ENCODE measurements around the gene TCF4.

TCF4 gene

GRCh38 chr18:55265130-55265675 is 322.8 kb downstream of the TCF4 start:
- DNase-seq = no peak
- intact Hi-C loops (cut with DNase I) = no loop called here

- intact Hi-C loops (cut with DNase I) = no loop called here
- DNase-seq = no peak
Measured at GRCh38 chr18:55264108-55264507, 323.9 kb downstream of the TCF4 start.

GRCh38 chr18:55262021-55262560 is 325.9 kb downstream of the TCF4 start:
- DNase-seq = no peak
- intact Hi-C loops (cut with DNase I) = no loop called here

- intact Hi-C loops (cut with DNase I) = no loop called here
- DNase-seq = no peak
Measured at GRCh38 chr18:55261253-55261652, 326.7 kb downstream of the TCF4 start.

- no peak for DNase-seq
- intact Hi-C loops (cut with DNase I) = no loop called here
Measured at GRCh38 chr18:55258088-55258487, 329.9 kb downstream of the TCF4 start.

GRCh38 chr18:55256929-55257289 is 331.1 kb downstream of the TCF4 start:
- DNase-seq = no peak
- intact Hi-C loops (cut with DNase I) = no loop called here

GRCh38 chr18:55256226-55256928 is 331.6 kb downstream of the TCF4 start:
- DNase-seq = no peak
- intact Hi-C loops (cut with DNase I) = no loop called here

- DNase-seq = no peak
- intact Hi-C loops (cut with DNase I) = no loop called here
Measured at GRCh38 chr18:55253814-55254213, 334.2 kb downstream of the TCF4 start.

- DNase-seq = no peak
- intact Hi-C loops (cut with DNase I) = no loop called here
Measured at GRCh38 chr18:55252901-55253300, 335.1 kb downstream of the TCF4 start.

- intact Hi-C loops (cut with DNase I) = no loop called here
- DNase-seq = no peak
Measured at GRCh38 chr18:55252053-55252675, 335.8 kb downstream of the TCF4 start.

- intact Hi-C loops (cut with DNase I) = no loop called here
Measured at GRCh38 chr18:55251254-55251971, 336.6 kb downstream of the TCF4 start.

GRCh38 chr18:55250768-55251173 is 337.2 kb downstream of the TCF4 start:
- intact Hi-C loops (cut with DNase I) = no loop called here
- DNase-seq = no peak

More at GRCh38 chr18:55251254-55251971, 336.6 kb downstream of the TCF4 start:
- DNase-seq = no peak

- intact Hi-C loops (cut with DNase I) = loop anchor here (10.0 kb wide), 1 partner anchor 45 kb away; no protein-coding TSS in a partner anchor
- DNase-seq = no peak
Measured at GRCh38 chr18:55249550-55249949, 338.4 kb downstream of the TCF4 start.

GRCh38 chr18:55248495-55248894 is 339.5 kb downstream of the TCF4 start:
- intact Hi-C loops (cut with DNase I) = loop anchor here (10.0 kb wide), 1 partner anchor 46 kb away; no protein-coding TSS in a partner anchor
- DNase-seq = no peak

- DNase-seq = no peak
- intact Hi-C loops (cut with DNase I) = loop anchor here (10.0 kb wide), 1 partner anchor 48 kb away; no protein-coding TSS in a partner anchor
Measured at GRCh38 chr18:55247032-55247431, 341.0 kb downstream of the TCF4 start.

- DNase-seq = no peak
- intact Hi-C loops (cut with DNase I) = loop anchor here (10.0 kb wide), 1 partner anchor 49 kb away; no protein-coding TSS in a partner anchor
Measured at GRCh38 chr18:55246278-55246677, 341.7 kb downstream of the TCF4 start.

GRCh38 chr18:55245211-55245614 is 342.8 kb downstream of the TCF4 start:
- intact Hi-C loops (cut with DNase I) = loop anchor here (10.0 kb wide), 1 partner anchor 50 kb away; no protein-coding TSS in a partner anchor
- peak in 1 of 10 donors; percentile 69 for DNase-seq

GRCh38 chr18:55244546-55244945 is 343.4 kb downstream of the TCF4 start:
- no peak for DNase-seq

GRCh38 chr18:55243857-55244256 is 344.1 kb downstream of the TCF4 start:
- intact Hi-C loops (cut with DNase I) = loop anchor here (10.0 kb wide), 1 partner anchor 51 kb away; no protein-coding TSS in a partner anchor
- DNase-seq = no peak

More at GRCh38 chr18:55244546-55244945, 343.4 kb downstream of the TCF4 start:
- intact Hi-C loops (cut with DNase I) = loop anchor here (10.0 kb wide), 1 partner anchor 50 kb away; no protein-coding TSS in a partner anchor

GRCh38 chr18:55243255-55243654 is 344.7 kb downstream of the TCF4 start:
- intact Hi-C loops (cut with DNase I) = loop anchor here (10.0 kb wide), 1 partner anchor 52 kb away; no protein-coding TSS in a partner anchor
- no peak for DNase-seq
